HL-60 (cell line): ENCODE data around the gene FN3KRP.
A peak's percentile ranks its signal among the peaks of the same experiment; 100 is the strongest.

Source experiments
- DNase-seq, 2 experiments: peaks; one replicate each; pipeline ENCODE4 v3.0.0-alpha.2; 2010 to 2020; ENCODE audit warnings: low read depth in 1 of 2, low spot score in 1 of 2
- H3K27ac ChIP-seq: fragments of 250-450 bp; sonication (Bioruptor Pico); replicated peaks from 2 replicates; pipeline ENCODE4 v1.5.1; 2020; ENCODE audit warnings: mild to moderate bottlenecking, moderate library complexity
- H3K27me3 ChIP-seq: fragments of 250-450 bp; sonication (Bioruptor Pico); 2 replicates; pipeline ENCODE4 v1.5.1; 2021; ENCODE audit warnings: mild to moderate bottlenecking, moderate library complexity; ENCODE audit not compliant: insufficient read depth, poor library complexity, severe bottlenecking
- H3K4me3 ChIP-seq: replicated peaks from 2 replicates; pipeline ENCODE4 v1.5.1; 2011; ENCODE audit warnings: mild to moderate bottlenecking, control low read depth, low read length; ENCODE audit not compliant: insufficient read depth
- CTCF ChIP-seq: IDR thresholded peaks from one replicate; pipeline ENCODE4 v1.5.1; 2011; ENCODE audit warnings: low read length, control low read depth, inconsistent platforms; ENCODE audit not compliant: insufficient read depth
- GABPA ChIP-seq: IDR thresholded peaks from 2 replicates; pipeline ENCODE4 v1.6.1; 2012; ENCODE audit warnings: low read depth
- POLR2AphosphoS5 ChIP-seq: IDR thresholded peaks from 2 replicates; pipeline ENCODE4 v1.6.1; 2012; ENCODE audit warnings: low read depth
- REST ChIP-seq: IDR thresholded peaks from 2 replicates; pipeline ENCODE4 v1.6.1; 2012; ENCODE audit warnings: low read depth; ENCODE audit not compliant: insufficient replicate concordance
- SPI1 ChIP-seq: IDR thresholded peaks from 2 replicates; pipeline ENCODE4 v1.6.1; 2012; ENCODE audit warnings: low read depth, mild to moderate bottlenecking, borderline replicate concordance

The FN3KRP gene

GRCh38 chr17:82748756-82749155 lies 32.2 kb downstream of the FN3KRP start:
- TF ChIP-seq POLR2AphosphoS5 (no peak), GABPA (no peak), CTCF (no peak), SPI1 (no peak), REST (no peak)
- no peak for DNase-seq
- Histone ChIP-seq H3K27ac (no peak overlapping the region), H3K4me3 (no peak overlapping the region), H3K27me3 (no peaks in the 10 kb centered on the region)

- no peaks in the 10 kb centered on the region for H3K27me3 ChIP-seq
- no peak for DNase-seq
- no peak overlapping the region for H3K4me3 ChIP-seq
- no peak overlapping the region for H3K27ac ChIP-seq
- TF ChIP-seq POLR2AphosphoS5: no peak
- TF ChIP-seq SPI1: no peak
- TF ChIP-seq CTCF: no peak
- TF ChIP-seq GABPA: no peak
Observed at GRCh38 chr17:82750241-82750908, 33.9 kb downstream of the FN3KRP start.

- H3K4me3 ChIP-seq: peak overlapping the region; percentile 91
- DNase-seq: peak in 1 of 2 experiments; percentile 63
- H3K27ac ChIP-seq: no peak overlapping the region
- H3K27me3 ChIP-seq: no peaks in the 10 kb centered on the region
- TF ChIP-seq SPI1 (no peak), CTCF (no peak), REST (no peak), POLR2AphosphoS5 (no peak), GABPA (no peak)
Observed at GRCh38 chr17:82751171-82751570, 34.7 kb downstream of the FN3KRP start.
